Measurements from ENCODE around the gene ANKRD33B.
"Not testable (repeated sequence)": the region's sequence is repeated elsewhere in the genome, so short reads cannot be mapped to it uniquely, and the experiment has no call there.

ANKRD33B gene

GRCh38 chr5:10595293-10595671 is 31.4 kb downstream of the ANKRD33B start:
- no peak for DNase-seq

- DNase-seq: peak; percentile 84
Observed at GRCh38 chr5:10595672-10596309, 31.9 kb downstream of the ANKRD33B start.

- DNase-seq: no peak
Observed at GRCh38 chr5:10596310-10596703, 32.4 kb downstream of the ANKRD33B start.

- DNase-seq: no peak
Observed at GRCh38 chr5:10596886-10597451, 33.1 kb downstream of the ANKRD33B start.

GRCh38 chr5:10599113-10599512 is 35.2 kb downstream of the ANKRD33B start:
- DNase-seq: no peak

GRCh38 chr5:10599862-10600284 is 36.0 kb downstream of the ANKRD33B start:
- peak; percentile 70 for DNase-seq

- DNase-seq: no peak
Observed at GRCh38 chr5:10600626-10601245, 36.9 kb downstream of the ANKRD33B start.

- peak; percentile 93 for DNase-seq
Observed at GRCh38 chr5:10601246-10602030, 37.6 kb downstream of the ANKRD33B start.

GRCh38 chr5:10602031-10602806 is 38.3 kb downstream of the ANKRD33B start:
- no peak for DNase-seq

GRCh38 chr5:10604975-10605374 is 41.1 kb downstream of the ANKRD33B start:
- no peak for DNase-seq

GRCh38 chr5:10606632-10607022 is 42.8 kb downstream of the ANKRD33B start:
- not testable (repeated sequence) for DNase-seq

GRCh38 chr5:10607023-10607665 is 43.3 kb downstream of the ANKRD33B start:
- DNase-seq: peak; percentile 48

- DNase-seq: peak; percentile 37
Observed at GRCh38 chr5:10607666-10608073, 43.8 kb downstream of the ANKRD33B start.

GRCh38 chr5:10608081-10608480 is 44.2 kb downstream of the ANKRD33B start:
- not testable (repeated sequence) for DNase-seq

- no peak for DNase-seq
Observed at GRCh38 chr5:10610058-10610457, 46.2 kb downstream of the ANKRD33B start.

GRCh38 chr5:10611290-10611689 is 47.4 kb downstream of the ANKRD33B start:
- DNase-seq: peak; percentile 70

- no peak for DNase-seq
Observed at GRCh38 chr5:10612251-10612650, 48.4 kb downstream of the ANKRD33B start.

GRCh38 chr5:10615693-10616092 is 51.8 kb downstream of the ANKRD33B start:
- DNase-seq: no peak

- no peak for DNase-seq
Observed at GRCh38 chr5:10617103-10617502, 53.2 kb downstream of the ANKRD33B start.

GRCh38 chr5:10618311-10618710 is 54.4 kb downstream of the ANKRD33B start:
- DNase-seq: no peak

GRCh38 chr5:10619649-10620048 is 55.8 kb downstream of the ANKRD33B start:
- DNase-seq: no peak

GRCh38 chr5:10620346-10620745 is 56.5 kb downstream of the ANKRD33B start:
- DNase-seq: no peak

Measured in fibroblast of skin of scalp (primary cell).